GM12801 (cell line): ENCODE data around the gene UBR2.

Experiments
- TF ChIP-seq, protein P1 (sequence below): IDR thresholded peaks from one replicate; pipeline ENCODE4 v1.5.1; 2011; ENCODE audit warnings: control low read depth; ENCODE audit not compliant: insufficient read length; ENCODE audit errors: extremely low read depth

UBR2 gene

DNA sequence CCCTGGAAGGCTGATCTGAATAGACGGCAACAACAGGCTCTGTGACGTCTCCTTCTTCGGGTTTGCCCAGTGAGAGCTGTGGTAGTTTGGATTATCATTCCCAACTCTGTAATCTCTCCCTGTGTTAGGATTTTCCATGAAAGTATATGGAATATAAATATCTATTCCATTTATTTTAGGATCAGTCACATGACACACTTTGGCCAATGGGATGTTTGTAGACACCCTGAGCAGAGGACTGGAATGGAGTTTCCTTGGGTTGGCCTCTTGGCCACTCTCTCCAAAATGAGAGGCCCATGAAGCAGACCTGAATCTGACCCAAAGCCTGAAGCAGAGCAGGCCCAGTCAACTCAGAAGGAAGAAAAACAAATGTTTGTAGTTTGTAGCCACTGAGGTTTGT lies 37.2 kb upstream of the UBR2 start:
- TF ChIP-seq, protein P1, sequence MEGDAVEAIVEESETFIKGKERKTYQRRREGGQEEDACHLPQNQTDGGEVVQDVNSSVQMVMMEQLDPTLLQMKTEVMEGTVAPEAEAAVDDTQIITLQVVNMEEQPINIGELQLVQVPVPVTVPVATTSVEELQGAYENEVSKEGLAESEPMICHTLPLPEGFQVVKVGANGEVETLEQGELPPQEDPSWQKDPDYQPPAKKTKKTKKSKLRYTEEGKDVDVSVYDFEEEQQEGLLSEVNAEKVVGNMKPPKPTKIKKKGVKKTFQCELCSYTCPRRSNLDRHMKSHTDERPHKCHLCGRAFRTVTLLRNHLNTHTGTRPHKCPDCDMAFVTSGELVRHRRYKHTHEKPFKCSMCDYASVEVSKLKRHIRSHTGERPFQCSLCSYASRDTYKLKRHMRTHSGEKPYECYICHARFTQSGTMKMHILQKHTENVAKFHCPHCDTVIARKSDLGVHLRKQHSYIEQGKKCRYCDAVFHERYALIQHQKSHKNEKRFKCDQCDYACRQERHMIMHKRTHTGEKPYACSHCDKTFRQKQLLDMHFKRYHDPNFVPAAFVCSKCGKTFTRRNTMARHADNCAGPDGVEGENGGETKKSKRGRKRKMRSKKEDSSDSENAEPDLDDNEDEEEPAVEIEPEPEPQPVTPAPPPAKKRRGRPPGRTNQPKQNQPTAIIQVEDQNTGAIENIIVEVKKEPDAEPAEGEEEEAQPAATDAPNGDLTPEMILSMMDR, result no peak

DNA sequence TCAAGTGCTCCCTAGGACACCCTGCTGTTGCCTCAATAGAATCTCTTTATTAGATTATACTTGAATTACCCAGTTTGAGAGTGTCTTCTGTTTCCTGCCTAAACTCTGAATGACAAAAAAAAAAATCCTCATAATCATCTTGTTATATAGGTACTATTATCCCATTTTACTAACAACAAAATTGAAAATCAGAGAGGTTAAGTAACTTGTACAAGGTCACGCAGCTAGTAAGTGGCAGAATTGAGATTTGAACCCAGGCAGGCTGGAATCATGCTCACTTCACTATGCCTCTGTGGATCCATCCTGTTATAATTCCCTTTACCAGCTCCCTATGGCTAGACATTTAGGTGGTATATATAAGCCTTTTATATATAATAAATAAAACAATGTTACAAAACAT lies 36.6 kb upstream of the UBR2 start:
- TF ChIP-seq, protein P1, result no peak

- TF ChIP-seq, protein P1, result no peak
These were observed 33.5 kb upstream of the UBR2 start for GRCh38 chr6:42530296-42530695.

DNA sequence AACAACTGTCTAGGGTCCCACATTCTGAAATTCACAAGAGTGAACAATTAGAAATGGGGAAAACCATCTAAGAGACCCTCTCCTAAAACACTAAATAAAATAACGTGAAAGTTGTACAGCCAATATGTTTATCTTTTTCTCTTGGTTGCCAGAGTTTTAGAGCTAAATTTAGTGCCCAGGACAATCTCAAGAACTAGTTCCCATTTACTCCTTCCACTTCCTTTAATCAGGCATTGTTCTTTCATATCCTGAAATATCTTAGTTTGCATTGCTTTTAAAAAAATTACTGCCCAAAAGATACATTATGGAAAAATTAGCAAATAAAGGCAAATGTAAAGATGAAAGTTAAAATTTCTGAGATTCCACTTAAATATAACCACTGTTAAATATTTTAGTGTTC lies 33.1 kb upstream of the UBR2 start:
- TF ChIP-seq, protein P1, result no peak

DNA sequence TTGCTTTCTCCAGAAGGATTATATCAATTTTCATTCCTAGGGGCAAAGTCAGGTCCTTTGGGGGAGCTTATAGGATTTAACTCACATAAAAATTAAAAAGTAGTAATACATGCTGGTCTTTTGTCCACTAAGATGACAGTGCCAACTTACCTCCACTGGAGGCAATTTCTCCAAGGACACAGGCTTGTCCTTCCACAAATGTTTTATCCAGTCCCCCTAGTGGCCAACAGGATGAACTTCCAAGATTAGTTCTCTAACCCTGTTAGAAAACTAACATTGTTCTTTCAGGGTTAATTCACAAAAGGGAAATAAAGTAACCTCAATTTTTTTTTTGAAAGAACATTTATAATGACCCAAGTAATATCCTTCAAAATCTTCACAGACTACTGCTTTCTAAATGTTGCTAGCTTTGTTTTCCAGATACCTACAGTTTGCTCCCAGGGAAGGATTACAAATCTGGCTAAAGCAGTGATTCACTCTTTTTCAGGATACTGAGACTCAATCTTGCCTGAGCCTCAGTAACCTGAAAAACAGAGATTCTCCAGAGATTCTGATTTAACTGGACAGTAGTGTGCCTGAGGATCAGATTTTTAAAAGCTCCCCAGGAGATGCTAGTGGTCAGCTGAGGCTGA lies 31.7 kb upstream of the UBR2 start:
- TF ChIP-seq, protein P1, result peak; percentile 23

DNA sequence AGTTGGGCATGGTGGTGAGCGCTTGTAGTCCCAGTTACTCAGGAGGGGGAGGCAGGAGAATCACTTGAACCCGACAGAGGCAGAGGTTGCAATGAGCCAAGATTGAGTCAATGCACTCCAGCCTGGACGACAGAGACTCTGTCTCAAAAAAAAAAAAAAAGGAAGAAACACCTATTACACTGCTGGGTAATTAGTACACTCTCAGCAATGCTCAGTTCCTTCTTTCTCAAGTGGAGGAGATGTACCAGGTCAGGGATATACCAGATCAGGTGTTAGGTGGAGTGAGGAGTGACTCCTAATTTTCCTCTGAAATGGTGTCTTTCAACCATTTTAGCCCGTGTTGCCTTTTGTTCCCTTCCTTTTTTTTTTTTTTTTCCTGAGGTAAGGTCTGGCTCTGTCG lies 30.0 kb upstream of the UBR2 start:
- TF ChIP-seq, protein P1, result no peak

DNA sequence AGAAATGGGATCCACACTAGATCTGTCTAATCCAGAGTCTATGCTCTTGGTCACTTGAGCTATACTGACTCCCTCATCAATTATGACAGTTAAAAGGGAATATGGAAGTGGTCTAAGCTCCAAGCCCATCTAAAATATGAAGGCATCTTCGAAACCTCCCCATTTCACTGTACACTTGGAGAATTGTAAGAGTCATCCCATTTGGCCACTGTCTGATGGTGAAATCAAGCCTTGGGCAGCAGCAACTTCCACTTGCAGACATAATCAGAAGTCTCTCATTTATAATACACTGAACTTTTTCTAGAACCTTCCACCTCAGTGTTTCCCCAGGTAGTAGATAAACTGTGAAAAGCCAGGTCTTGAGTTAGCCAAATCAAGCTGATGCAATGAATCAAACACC lies 26.3 kb upstream of the UBR2 start:
- TF ChIP-seq, protein P1, result no peak
